ENCODE measurements around the gene SCARB2. TPM values are rescaled to one million over a fixed set of nuclear protein-coding genes. Genes with fewer than 3 reads are reported as not detected.

Gene SCARB2
- total RNA-seq, 1 donor from 2014 or later = 1.9 TPM

- Mint-ChIP-seq H3K4me1 (ENCODE audit: low read depth) (peaks cover 18% of the 10 kb centered on the region), H3K4me3 (ENCODE audit: low read depth) (no peak overlapping the region), H3K9me3 (no peaks in the 10 kb centered on the region), H3K36me3 (ENCODE audit: low read depth) (peaks cover 2% of the 10 kb centered on the region), H3K27ac (no peak overlapping the region), H3K27me3 (ENCODE audit: low read depth) (peaks cover 44% of the 10 kb centered on the region)
- intact Hi-C loops (cut with micrococcal nuclease) = no loop called here
- no peak for DNase-seq (ENCODE audit: low spot score)
These were observed 2.9 kb upstream of the SCARB2 start for GRCh38 chr4:76216524-76216923.

GRCh38 chr4:76215077-76215476, 1.5 kb upstream of the SCARB2 start:
- H3K9me3 Mint-ChIP-seq = no peaks in the 10 kb centered on the region
- H3K4me3 Mint-ChIP-seq (ENCODE audit: low read depth) = no peak overlapping the region
- intact Hi-C loops (cut with micrococcal nuclease) = no loop called here
- no peak overlapping the region for H3K27ac Mint-ChIP-seq
- DNase-seq (ENCODE audit: low spot score) = no peak
- peaks cover 2% of the 10 kb centered on the region for H3K36me3 Mint-ChIP-seq (ENCODE audit: low read depth)
- peaks cover 20% of the 10 kb centered on the region for H3K4me1 Mint-ChIP-seq (ENCODE audit: low read depth)
- peaks cover 44% of the 10 kb centered on the region for H3K27me3 Mint-ChIP-seq (ENCODE audit: low read depth)

- peaks cover 18% of the 10 kb centered on the region for H3K4me1 Mint-ChIP-seq (ENCODE audit: low read depth)
- intact Hi-C loops (cut with micrococcal nuclease) = loop anchor here (1.0 kb wide), 2 partner anchors 66 to 87 kb away; partner anchors contain the start of gene NUP54
- H3K36me3 Mint-ChIP-seq (ENCODE audit: low read depth) = peaks cover 2% of the 10 kb centered on the region
- H3K9me3 Mint-ChIP-seq = no peaks in the 10 kb centered on the region
- DNase-seq (ENCODE audit: low spot score) = no peak
- H3K27me3 Mint-ChIP-seq (ENCODE audit: low read depth) = peaks cover 41% of the 10 kb centered on the region
- peak overlapping the region; percentile 84 for H3K4me3 Mint-ChIP-seq (ENCODE audit: low read depth)
- peak overlapping the region; percentile 60 for H3K27ac Mint-ChIP-seq
These were observed 602 bp upstream of the SCARB2 start for GRCh38 chr4:76214177-76214675.

- Mint-ChIP-seq H3K9me3 (no peaks in the 10 kb centered on the region), H3K4me3 (ENCODE audit: low read depth) (peak overlapping the region; percentile 73), H3K36me3 (ENCODE audit: low read depth) (peaks cover 2% of the 10 kb centered on the region), H3K4me1 (ENCODE audit: low read depth) (peaks cover 21% of the 10 kb centered on the region), H3K27ac (peak overlapping the region; percentile 22), H3K27me3 (ENCODE audit: low read depth) (peaks cover 36% of the 10 kb centered on the region)
- DNase-seq (ENCODE audit: low spot score) = no peak
- intact Hi-C loops (cut with micrococcal nuclease) = loop anchor here (2.0 kb wide), 1 partner anchor 14 kb away; no protein-coding TSS in a partner anchor
These were observed 691 bp downstream of the SCARB2 start for GRCh38 chr4:76212851-76213414.

GRCh38 chr4:76211769-76212708, 1.6 kb downstream of the SCARB2 start:
- Mint-ChIP-seq H3K27ac (no peak overlapping the region), H3K27me3 (ENCODE audit: low read depth) (peaks cover 32% of the 10 kb centered on the region), H3K36me3 (ENCODE audit: low read depth) (peaks cover 2% of the 10 kb centered on the region), H3K4me1 (ENCODE audit: low read depth) (peaks cover 21% of the 10 kb centered on the region), H3K9me3 (no peaks in the 10 kb centered on the region), H3K4me3 (ENCODE audit: low read depth) (peak overlapping the region; percentile 73)
- intact Hi-C loops (cut with micrococcal nuclease) = loop anchor here (2.0 kb wide), 1 partner anchor 13 kb away; no protein-coding TSS in a partner anchor
- no peak for DNase-seq (ENCODE audit: low spot score)

GRCh38 chr4:76210452-76210851, 3.2 kb downstream of the SCARB2 start:
- Mint-ChIP-seq H3K4me3 (ENCODE audit: low read depth) (no peak overlapping the region), H3K27ac (no peak overlapping the region), H3K4me1 (ENCODE audit: low read depth) (peaks cover 21% of the 10 kb centered on the region), H3K9me3 (no peaks in the 10 kb centered on the region), H3K27me3 (ENCODE audit: low read depth) (peaks cover 19% of the 10 kb centered on the region), H3K36me3 (ENCODE audit: low read depth) (peaks cover 2% of the 10 kb centered on the region)
- DNase-seq (ENCODE audit: low spot score) = no peak
- intact Hi-C loops (cut with micrococcal nuclease) = no loop called here

GRCh38 chr4:76209881-76210280, 3.7 kb downstream of the SCARB2 start:
- no peak overlapping the region for H3K4me3 Mint-ChIP-seq (ENCODE audit: low read depth)
- no peaks in the 10 kb centered on the region for H3K9me3 Mint-ChIP-seq
- no peak for DNase-seq (ENCODE audit: low spot score)
- H3K27ac Mint-ChIP-seq = no peak overlapping the region
- peaks cover 21% of the 10 kb centered on the region for H3K4me1 Mint-ChIP-seq (ENCODE audit: low read depth)
- peaks cover 2% of the 10 kb centered on the region for H3K36me3 Mint-ChIP-seq (ENCODE audit: low read depth)
- intact Hi-C loops (cut with micrococcal nuclease) = no loop called here
- peaks cover 17% of the 10 kb centered on the region for H3K27me3 Mint-ChIP-seq (ENCODE audit: low read depth)

- Mint-ChIP-seq H3K27ac (no peak overlapping the region), H3K36me3 (ENCODE audit: low read depth) (no peaks in the 10 kb centered on the region), H3K9me3 (no peaks in the 10 kb centered on the region), H3K4me3 (ENCODE audit: low read depth) (no peak overlapping the region), H3K27me3 (ENCODE audit: low read depth) (peaks cover 9% of the 10 kb centered on the region), H3K4me1 (ENCODE audit: low read depth) (peaks cover 13% of the 10 kb centered on the region)
- no peak for DNase-seq (ENCODE audit: low spot score)
- intact Hi-C loops (cut with micrococcal nuclease) = no loop called here
These were observed 5.4 kb downstream of the SCARB2 start for GRCh38 chr4:76208005-76208765.

GRCh38 chr4:76207549-76207948, 6.1 kb downstream of the SCARB2 start:
- intact Hi-C loops (cut with micrococcal nuclease) = no loop called here
- no peaks in the 10 kb centered on the region for H3K9me3 Mint-ChIP-seq
- H3K4me1 Mint-ChIP-seq (ENCODE audit: low read depth) = peaks cover 7% of the 10 kb centered on the region
- H3K36me3 Mint-ChIP-seq (ENCODE audit: low read depth) = no peaks in the 10 kb centered on the region
- H3K27ac Mint-ChIP-seq = no peak overlapping the region
- DNase-seq (ENCODE audit: low spot score) = no peak
- H3K27me3 Mint-ChIP-seq (ENCODE audit: low read depth) = peaks cover 5% of the 10 kb centered on the region
- H3K4me3 Mint-ChIP-seq (ENCODE audit: low read depth) = no peak overlapping the region

- H3K4me1 Mint-ChIP-seq (ENCODE audit: low read depth) = peaks cover 4% of the 10 kb centered on the region
- no peaks in the 10 kb centered on the region for H3K36me3 Mint-ChIP-seq (ENCODE audit: low read depth)
- no peak overlapping the region for H3K27ac Mint-ChIP-seq
- H3K27me3 Mint-ChIP-seq (ENCODE audit: low read depth) = no peaks in the 10 kb centered on the region
- no peak overlapping the region for H3K4me3 Mint-ChIP-seq (ENCODE audit: low read depth)
- intact Hi-C loops (cut with micrococcal nuclease) = no loop called here
- no peak for DNase-seq (ENCODE audit: low spot score)
- no peaks in the 10 kb centered on the region for H3K9me3 Mint-ChIP-seq
These were observed 7.2 kb downstream of the SCARB2 start for GRCh38 chr4:76206222-76206942.

GRCh38 chr4:76205476-76205875, 8.1 kb downstream of the SCARB2 start:
- Mint-ChIP-seq H3K4me3 (ENCODE audit: low read depth) (no peak overlapping the region), H3K27me3 (ENCODE audit: low read depth) (no peaks in the 10 kb centered on the region), H3K36me3 (ENCODE audit: low read depth) (no peaks in the 10 kb centered on the region), H3K27ac (no peak overlapping the region), H3K9me3 (no peaks in the 10 kb centered on the region), H3K4me1 (ENCODE audit: low read depth) (peaks cover 3% of the 10 kb centered on the region)
- DNase-seq (ENCODE audit: low spot score) = no peak
- intact Hi-C loops (cut with micrococcal nuclease) = no loop called here

- DNase-seq (ENCODE audit: low spot score) = no peak
- Mint-ChIP-seq H3K27me3 (ENCODE audit: low read depth) (no peaks in the 10 kb centered on the region), H3K4me3 (ENCODE audit: low read depth) (no peak overlapping the region), H3K36me3 (ENCODE audit: low read depth) (no peaks in the 10 kb centered on the region), H3K4me1 (ENCODE audit: low read depth) (peaks cover 4% of the 10 kb centered on the region), H3K27ac (no peak overlapping the region), H3K9me3 (no peaks in the 10 kb centered on the region)
- intact Hi-C loops (cut with micrococcal nuclease) = no loop called here
These were observed 8.7 kb downstream of the SCARB2 start for GRCh38 chr4:76204936-76205335.

Data from activated T-helper 2 cell treated with anti-CD3 and anti-CD28 coated beads, Interferon-gamma antibody, Interleukin-2, Interleukin-4, amounts not matched to agents 10 μg/mL and 5 μg/mL and 100 μg/mL, durations not matched to agents 14 hours and 24 hours and 36 hours (primary cell).